KOPT-K1 (cell line): ENCODE measurements around the gene UNC119B.
"Not testable (repeated sequence)": the region's sequence is repeated elsewhere in the genome, so short reads cannot be mapped to it uniquely, and the experiment has no call there.

ENCODE experiments used
- H3K27ac ChIP-seq: fragments of 200-600 bp; sonication (generic); 2 replicates; pipeline ENCODE4 v1.5.1; 2016; ENCODE audit warnings: antibody characterized with exemption, mild to moderate bottlenecking, low read depth, low read length; ENCODE audit not compliant: poor library complexity, severe bottlenecking
- H3K36me3 ChIP-seq: fragments of 200-600 bp; sonication (generic); 2 replicates; pipeline ENCODE4 v1.5.1; 2017; ENCODE audit warnings: antibody characterized with exemption, mild to moderate bottlenecking, low read length, moderate library complexity; ENCODE audit not compliant: insufficient read depth
- H3K9me3 ChIP-seq: fragments of 200-600 bp; sonication (generic); 2 replicates; pipeline ENCODE4 v1.5.1; 2017; ENCODE audit warnings: antibody characterized with exemption, low read length, mild to moderate bottlenecking; ENCODE audit not compliant: insufficient read depth, poor library complexity, severe bottlenecking

UNC119B gene

DNA sequence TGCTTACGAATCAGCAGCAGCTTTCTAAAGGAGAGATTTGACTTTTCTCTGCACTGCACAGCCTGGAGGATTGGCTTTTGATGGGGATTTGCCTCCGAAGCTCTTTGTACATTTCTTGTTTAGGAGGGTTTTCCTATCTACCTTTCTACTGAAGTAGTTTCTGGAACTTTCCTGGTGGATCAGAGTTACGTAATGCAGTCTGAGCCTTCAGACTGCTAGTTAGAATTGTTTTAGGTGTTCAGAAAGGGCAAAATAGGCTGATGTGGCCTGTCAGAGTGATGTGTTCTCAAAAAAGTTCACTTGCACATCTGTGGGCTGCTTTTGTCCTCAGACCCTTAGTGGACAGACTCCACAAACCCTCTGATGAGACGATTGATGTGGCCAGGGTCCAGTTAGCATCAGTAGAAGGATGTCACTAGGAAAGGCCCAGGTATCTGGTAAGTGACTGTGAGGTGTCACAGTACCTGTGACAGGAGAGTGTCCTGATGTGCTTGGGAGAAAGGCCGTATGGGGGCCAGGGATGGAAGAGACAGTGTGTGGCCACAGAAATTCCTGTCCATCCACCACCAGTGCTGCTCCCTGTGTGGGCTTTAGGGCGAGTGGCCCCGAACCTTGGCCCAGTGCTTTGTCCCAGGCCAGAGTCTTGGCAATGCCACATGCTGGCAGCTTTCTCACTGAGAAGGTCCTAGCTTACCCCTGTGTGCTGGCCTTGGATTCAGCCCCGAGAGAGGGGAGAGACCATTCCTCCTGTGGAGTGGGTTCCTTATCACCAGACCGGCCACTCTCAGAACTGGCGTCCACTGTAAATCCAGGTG, 10.9 kb downstream of the UNC119B start:
- Histone ChIP-seq H3K27ac (no peak overlapping the region), H3K36me3 (peaks cover 85% of the 10 kb centered on the region), H3K9me3 (no peaks in the 10 kb centered on the region)

DNA sequence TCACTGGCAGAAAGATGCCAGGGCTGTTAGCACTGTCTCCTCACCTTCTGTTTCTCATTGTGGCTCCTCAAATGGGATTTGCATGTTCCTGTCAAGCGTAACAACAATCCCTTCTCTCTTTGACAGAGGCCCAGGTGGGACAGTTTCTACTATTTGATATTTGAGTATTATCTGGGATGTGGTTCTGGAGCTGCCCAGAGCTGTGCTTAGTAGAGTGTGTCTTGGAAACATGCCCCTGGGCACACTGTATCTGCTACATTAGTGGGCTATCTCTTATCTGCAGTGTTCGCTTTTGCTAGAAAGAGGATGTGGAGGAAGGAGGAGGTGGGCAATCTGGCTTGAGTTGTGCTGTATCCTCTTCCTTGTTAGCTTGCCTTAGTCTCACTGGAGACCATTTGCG, 11.6 kb downstream of the UNC119B start:
- peaks cover 78% of the 10 kb centered on the region for H3K36me3 ChIP-seq
- H3K27ac ChIP-seq = no peak overlapping the region

DNA sequence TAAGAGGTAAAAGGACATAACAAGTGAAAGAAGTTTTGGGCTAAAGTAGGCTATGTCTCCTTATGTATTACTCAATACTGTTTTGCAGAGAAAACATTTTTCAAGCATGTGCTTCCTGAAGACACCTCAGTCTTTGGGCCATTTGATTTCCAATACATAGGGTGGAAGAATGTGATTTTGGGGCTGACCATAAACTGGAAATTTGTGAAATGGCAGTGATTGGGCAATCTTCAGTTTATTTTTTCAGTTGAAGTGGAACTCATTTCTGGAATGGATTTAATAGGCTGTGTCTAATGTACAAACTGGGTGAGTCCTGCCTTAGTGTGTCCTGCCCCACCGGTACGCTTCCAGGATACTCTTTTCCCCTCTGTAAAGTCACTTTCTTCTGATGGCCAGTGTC, 12.5 kb downstream of the UNC119B start:
- Histone ChIP-seq H3K27ac (no peak overlapping the region), H3K9me3 (no peaks in the 10 kb centered on the region), H3K36me3 (peaks cover 75% of the 10 kb centered on the region)

More for the DNA sequence above, 11.6 kb downstream of the UNC119B start:
- H3K9me3 ChIP-seq = no peaks in the 10 kb centered on the region

DNA sequence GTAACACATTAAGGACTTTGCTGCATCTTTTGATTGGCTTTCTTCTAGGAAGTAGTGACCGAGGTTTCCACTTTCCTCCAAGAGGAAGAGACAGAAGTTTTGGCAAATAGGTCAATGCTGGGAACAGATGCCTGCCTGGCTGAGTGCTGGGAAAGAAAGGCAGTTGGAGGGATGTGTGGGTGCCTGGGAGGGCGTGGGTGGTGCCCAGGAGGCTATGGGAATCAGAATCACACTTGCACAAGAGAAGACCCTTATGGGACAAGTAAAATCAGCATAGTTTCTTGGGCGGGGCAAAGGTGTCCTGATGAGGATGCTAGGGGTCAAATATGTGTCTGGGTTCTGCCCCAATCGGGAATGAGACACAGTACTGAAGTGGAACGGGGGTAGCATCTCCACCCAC, 14.5 kb downstream of the UNC119B start:
- H3K36me3 ChIP-seq = peaks cover 69% of the 10 kb centered on the region
- H3K27ac ChIP-seq = no peak overlapping the region
- H3K9me3 ChIP-seq = no peaks in the 10 kb centered on the region

DNA sequence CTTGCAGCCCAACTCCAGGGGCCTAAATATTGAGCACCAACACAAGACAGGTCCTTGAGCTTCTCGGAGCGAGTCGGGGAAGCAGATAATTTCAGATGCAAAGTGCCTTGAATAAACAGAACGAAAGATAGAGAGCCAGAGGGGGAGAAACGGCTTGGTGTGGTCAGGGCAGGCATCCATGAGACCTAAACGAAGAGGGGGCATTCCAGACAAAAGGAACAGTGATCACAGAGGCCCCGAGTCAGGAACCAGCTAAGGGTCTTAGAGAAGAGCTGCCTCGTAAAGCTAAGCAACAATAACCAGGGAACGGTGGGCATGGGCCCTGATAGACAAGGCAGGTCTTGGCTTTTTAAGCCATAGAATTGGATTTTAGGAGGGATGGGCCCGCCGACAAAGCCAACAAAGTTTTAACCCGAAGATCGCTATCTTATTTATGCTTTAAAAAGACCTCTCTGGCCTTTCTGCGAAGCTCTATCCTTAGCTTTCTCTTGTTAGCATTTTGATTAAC, 14.9 kb downstream of the UNC119B start:
- peaks cover 69% of the 10 kb centered on the region for H3K36me3 ChIP-seq
- peak overlapping the region; percentile 57 for H3K27ac ChIP-seq
- H3K9me3 ChIP-seq = no peaks in the 10 kb centered on the region

DNA sequence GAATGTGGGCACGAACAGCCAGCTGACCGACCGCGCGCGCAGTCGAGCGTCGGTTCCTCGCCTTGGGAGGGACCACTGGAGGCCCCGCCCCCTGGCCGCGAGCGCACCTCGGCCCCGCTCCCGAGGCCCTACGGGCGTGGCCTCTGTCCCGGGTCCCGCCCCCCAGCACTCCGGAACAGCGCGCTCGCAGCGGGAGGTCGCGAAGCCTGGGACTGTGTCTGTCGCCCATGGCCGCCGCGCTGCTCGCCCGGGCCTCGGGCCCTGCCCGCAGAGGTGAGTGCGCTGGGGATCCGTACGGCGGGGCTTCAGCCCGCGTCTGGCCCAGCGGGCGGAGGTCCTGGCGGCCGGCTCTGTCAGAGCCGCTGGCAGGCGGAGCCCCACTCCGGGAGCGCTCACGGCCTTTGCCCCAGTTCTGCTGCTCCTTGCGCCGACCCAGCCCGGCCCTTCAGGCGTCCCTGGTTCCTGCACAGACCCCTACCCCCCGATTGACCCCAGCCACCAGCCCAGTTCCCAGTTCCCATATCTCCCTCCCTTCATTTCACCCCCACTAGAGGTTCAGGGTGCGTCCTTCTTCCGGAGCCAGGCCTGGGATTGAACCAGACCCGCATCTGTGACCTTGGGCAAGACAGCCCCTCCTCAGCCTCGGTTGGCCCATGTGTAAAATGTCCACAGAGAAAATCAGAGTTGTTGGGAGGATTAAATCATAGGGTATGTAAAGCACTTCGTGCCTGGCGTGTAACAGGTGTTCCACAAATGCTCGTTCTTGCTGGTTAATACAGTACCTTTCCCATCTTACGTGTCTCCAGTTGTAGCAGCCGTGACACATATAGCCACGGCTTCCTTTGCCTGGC, 15.6 kb downstream of the UNC119B start, which contains the start of gene ACADS:
Gene ACADS (plus strand): TSS at position 168 of the 851 bp plus-strand sequence. CDS start 60 bp downstream, at position 228.
- H3K27ac ChIP-seq = peak within 1 kb of the TSS; percentile 57
- peaks cover 69% of the 10 kb centered on the region for H3K36me3 ChIP-seq
- no peaks in the 10 kb centered on the region for H3K9me3 ChIP-seq

DNA sequence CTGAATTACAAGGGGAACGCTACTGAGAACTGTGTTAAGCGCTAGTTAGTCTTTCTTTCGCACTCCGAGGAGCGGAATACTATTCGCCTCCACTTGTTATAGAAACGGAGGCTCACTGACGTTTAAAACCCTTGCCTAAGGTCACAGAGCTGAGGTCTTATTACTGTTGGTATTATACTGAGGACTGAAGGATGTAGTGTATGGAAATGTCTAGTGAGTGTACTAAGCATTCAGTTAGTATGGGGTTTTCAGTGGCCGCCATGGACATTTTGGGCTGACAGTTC, 16.2 kb downstream of the UNC119B start:
- Histone ChIP-seq H3K27ac (peak overlapping the region; percentile 57), H3K9me3 (no peaks in the 10 kb centered on the region), H3K36me3 (peaks cover 67% of the 10 kb centered on the region)

DNA sequence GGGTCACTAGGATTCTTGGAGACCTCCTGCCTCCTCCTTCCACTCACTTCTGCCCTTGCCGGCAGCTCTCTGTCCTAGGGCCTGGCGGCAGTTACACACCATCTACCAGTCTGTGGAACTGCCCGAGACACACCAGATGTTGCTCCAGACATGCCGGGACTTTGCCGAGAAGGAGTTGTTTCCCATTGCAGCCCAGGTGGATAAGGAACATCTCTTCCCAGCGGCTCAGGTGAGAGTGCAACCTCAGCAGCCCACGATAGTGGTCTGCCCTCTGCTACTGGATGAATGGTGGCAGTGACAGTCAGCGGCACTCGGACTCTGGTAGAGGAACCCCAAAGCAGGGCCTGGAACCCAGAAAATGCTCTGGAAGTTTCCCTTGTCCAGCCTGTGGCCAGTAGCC, 16.7 kb downstream of the UNC119B start:
- H3K27ac ChIP-seq = no peak overlapping the region
- peaks cover 62% of the 10 kb centered on the region for H3K36me3 ChIP-seq
- H3K9me3 ChIP-seq = no peaks in the 10 kb centered on the region

DNA sequence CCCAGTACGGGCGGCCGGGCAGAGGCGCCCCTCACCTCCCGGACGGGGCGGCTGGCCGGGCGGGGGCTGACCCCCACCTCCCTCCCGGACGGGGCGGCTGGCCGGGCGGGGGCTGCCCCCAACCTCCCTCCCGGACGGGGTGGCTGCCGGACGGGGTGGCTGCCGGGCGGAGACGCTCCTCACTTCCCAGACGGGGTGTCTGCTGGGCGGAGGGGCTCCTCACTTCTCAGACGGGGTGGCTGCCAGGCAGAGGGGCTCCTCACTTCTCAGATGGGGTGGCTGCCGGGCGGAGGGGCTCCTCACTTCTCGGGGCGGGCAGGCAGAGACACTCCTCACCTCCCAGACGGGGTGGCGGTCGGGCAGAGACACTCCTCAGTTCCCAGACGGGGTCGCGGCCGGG, 21.9 kb downstream of the UNC119B start:
- H3K9me3 ChIP-seq, H3K27ac ChIP-seq: not testable (repeated sequence)
- H3K36me3 ChIP-seq = peaks cover 37% of the 10 kb centered on the region

DNA sequence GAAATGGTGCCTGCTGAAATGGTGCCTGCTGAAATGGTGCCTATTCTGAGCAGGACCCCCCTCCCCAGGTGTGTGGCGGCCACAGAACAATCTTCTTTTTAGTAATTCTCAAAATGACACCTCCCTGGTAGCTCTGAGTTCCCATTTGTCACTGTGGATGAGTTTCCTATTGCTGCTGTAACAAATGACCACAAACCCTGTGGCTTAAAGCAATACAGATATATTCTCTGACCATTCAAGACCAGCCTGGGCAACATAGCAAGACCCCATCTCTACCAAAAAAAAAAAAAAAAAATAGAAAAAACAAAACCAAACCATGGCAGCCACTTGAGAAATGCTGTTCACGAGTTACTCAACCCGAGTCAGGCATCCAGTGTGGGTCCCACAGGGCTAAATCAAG, 23.3 kb downstream of the UNC119B start:
- peaks cover 34% of the 10 kb centered on the region for H3K36me3 ChIP-seq
- no peaks in the 10 kb centered on the region for H3K9me3 ChIP-seq
- H3K27ac ChIP-seq = no peak overlapping the region

DNA sequence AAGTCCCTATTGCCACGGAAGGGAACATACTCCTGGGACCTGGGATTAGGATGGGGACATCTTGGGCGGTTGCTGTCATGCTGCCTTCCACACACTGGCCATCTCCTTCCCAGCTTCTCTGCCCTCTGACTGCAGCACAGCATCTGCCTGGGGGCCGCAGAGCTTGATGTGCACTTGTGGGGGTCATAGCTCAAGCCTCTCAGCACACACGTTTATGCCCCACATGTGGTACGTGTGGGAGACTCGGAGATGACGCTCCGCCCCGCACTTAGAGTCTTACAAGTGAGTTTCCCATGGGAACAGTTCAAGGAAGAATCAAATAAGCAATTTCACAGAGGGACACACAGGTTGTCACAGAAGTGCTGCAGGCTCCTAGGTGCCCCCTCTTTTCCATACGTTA, 24.0 kb downstream of the UNC119B start:
- no peak overlapping the region for H3K27ac ChIP-seq
- no peaks in the 10 kb centered on the region for H3K9me3 ChIP-seq
- peaks cover 36% of the 10 kb centered on the region for H3K36me3 ChIP-seq

DNA sequence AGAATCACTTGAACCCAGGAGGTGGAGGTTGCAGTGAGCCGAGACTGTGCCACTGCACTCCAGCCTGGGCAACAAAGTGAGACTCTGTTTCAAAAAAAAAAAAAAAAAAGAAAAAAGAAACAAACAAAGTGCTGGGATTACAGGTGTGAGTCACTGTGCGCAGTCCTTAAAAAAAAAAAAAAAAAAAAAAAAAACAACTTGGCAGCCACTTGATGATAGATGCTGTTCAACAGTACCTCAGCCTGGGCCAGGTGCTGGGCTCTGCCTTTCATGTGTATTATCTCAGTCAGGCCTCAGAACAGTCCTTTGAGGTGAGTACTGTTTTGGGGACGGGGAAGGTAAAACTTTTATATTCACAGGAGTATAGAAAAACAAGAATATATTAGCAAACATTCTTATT, 24.9 kb downstream of the UNC119B start:
- Histone ChIP-seq H3K9me3 (no peaks in the 10 kb centered on the region), H3K27ac (no peak overlapping the region), H3K36me3 (peaks cover 31% of the 10 kb centered on the region; the same call in 1 of the 2 replicates)

DNA sequence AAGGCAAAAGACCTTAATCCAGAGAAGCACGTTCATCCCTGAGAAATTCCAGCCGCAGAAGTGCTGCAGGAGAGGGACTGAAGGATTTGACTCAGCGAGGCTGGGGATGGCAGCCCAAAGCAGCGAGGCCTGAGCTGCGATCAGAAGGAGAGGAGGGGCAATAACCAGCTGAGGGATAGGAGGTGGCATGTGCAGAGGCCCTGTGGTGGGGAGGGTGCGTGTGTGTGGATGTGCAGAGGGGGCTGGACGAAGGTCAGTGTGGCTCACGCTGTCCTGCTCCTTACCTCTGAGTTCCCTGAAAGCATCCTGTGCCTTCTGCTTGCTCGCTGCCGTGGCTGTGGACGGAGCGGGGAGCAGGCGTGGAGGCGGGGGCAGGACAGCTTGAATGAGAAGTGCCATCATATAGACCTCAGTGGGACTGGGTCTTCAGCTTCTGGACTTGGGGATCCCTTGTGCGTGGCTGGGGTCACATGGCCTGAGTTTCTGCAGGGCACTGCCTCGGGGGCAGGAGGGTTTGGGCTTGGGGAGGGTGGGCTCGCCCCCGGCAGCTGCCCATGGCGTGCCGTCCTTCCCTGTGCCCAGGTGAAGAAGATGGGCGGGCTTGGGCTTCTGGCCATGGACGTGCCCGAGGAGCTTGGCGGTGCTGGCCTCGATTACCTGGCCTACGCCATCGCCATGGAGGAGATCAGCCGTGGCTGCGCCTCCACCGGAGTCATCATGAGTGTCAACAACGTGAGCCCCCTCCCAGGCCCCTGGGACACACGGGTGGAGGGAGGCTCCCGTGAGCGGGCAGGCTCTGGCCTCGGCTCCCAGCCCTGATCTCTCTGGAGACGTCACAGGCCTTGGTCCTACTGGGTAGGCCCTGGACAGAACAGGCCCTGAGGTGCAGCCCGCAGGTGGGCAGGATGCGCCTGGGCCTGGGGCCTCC, 26.4 kb downstream of the UNC119B start:
- Histone ChIP-seq H3K9me3 (no peaks in the 10 kb centered on the region), H3K27ac (no peak overlapping the region)

DNA sequence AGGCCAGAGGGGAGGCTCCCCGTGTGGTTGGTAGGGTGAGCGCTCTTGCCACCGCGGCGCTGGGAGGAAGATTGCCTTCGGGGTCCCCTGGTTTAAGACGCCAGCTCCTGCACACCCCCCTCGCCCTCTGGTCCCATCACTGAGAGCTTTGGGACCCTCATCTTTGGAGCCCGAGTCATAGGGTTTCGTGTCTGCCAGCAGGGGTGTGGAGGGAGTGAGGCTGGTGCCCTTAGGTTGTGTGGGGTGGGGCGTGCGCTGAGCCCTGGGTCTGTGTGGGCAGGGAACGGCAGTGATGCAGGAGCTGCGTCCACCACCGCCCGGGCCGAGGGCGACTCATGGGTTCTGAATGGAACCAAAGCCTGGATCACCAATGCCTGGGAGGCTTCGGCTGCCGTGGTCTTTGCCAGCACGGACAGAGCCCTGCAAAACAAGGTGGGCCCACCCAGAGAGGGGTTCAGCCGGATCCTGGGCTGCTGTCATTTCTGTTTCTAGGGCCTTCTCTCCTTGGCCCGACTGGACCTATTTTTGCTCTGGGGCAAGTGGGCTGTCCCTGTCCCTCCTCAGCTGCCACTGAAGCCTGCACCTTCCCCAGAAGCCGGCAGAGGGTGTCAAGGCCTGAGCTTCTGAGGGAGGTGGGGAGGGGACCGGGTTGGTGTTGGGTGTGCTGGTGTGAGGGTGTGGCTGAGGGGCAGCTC, 27.4 kb downstream of the UNC119B start:
- H3K27ac ChIP-seq = no peak overlapping the region
- H3K9me3 ChIP-seq = no peaks in the 10 kb centered on the region
- H3K36me3 ChIP-seq = peaks cover 20% of the 10 kb centered on the region; the same call in 1 of the 2 replicates

More for the DNA sequence above, 26.4 kb downstream of the UNC119B start:
- peaks cover 20% of the 10 kb centered on the region; the same call in 1 of the 2 replicates for H3K36me3 ChIP-seq
